Heart left ventricle (tissue), 16 donors: ENCODE data around the gene CLEC11A. TPM values are rescaled to one million over a fixed set of nuclear protein-coding genes. Genes with fewer than 3 reads are reported as not detected.
"Not testable (repeated sequence)": the region's sequence is repeated elsewhere in the genome, so short reads cannot be mapped to it uniquely, and the experiment has no call there.

Experiments
- ATAC-seq, 4 donors: fragments of 200-7000 bp; cut with Tn5 transposase; one replicate each; pipeline ENCODE4 v1.9.1; 2020 to 2022; ENCODE audit warnings: moderate library complexity in 4 of 4, mild to moderate bottlenecking in 3 of 4, moderate number of reproducible peaks in 1 of 4
- DNase-seq, 5 donors: peaks; one replicate each; pipeline ENCODE4 v3.0.0-alpha.2; 2020
- H3K27ac ChIP-seq, 12 donors: fragments of 200-600 bp; sonication (generic) in 4 of 12; one replicate each; pipeline versions ENCODE4 v1.5.0 to v1.8.0; 2016 to 2022; ENCODE audit warnings: mild to moderate bottlenecking in 2 of 12
- H3K27me3 ChIP-seq, 9 donors: fragments of 200-600 bp; sonication (generic) in 2 of 9; one replicate each; pipeline versions ENCODE4 v1.5.1 to v1.8.0; 2016 to 2022; ENCODE audit warnings: mild to moderate bottlenecking in 3 of 9
- H3K36me3 ChIP-seq, 9 donors: fragments of 200-600 bp; sonication (generic) in 2 of 9; one replicate each; pipeline versions ENCODE4 v1.5.0 to v1.8.0; 2018 to 2022; ENCODE audit warnings: mild to moderate bottlenecking in 2 of 9
- H3K4me1 ChIP-seq, 12 donors: fragments of 200-600 bp; sonication (generic) in 4 of 12; one replicate each; pipeline versions ENCODE4 v1.5.0 to v1.8.0; 2016 to 2022; ENCODE audit warnings: mild to moderate bottlenecking in 3 of 12
- H3K4me3 ChIP-seq, 12 donors: fragments of 200-600 bp; sonication (generic) in 4 of 12; one replicate each; pipeline versions ENCODE4 v1.5.0 to v1.8.0; 2017 to 2022; ENCODE audit warnings: mild to moderate bottlenecking in 9 of 12, moderate library complexity in 4 of 12
- H3K9me3 ChIP-seq, 12 donors: fragments of 200-600 bp; sonication (generic) in 4 of 12; one replicate each; pipeline versions ENCODE4 v1.5.0 to v1.8.0; 2016 to 2022; ENCODE audit warnings: mild to moderate bottlenecking in 1 of 12
- CTCF ChIP-seq, 12 donors: fragments of 200-600 bp; sonication (generic) in 4 of 12; IDR thresholded peaks; one replicate each; pipeline versions ENCODE4 v1.5.0 to v1.8.0; 2018 to 2022; ENCODE audit warnings: antibody characterized with exemption in 12 of 12, mild to moderate bottlenecking in 5 of 12
- POLR2A ChIP-seq, 2 donors: fragments of 450-650 bp; IDR thresholded peaks; one replicate each; pipeline ENCODE4 v1.6.1; 2017; ENCODE audit warnings: antibody characterized with exemption in 2 of 2, mild to moderate bottlenecking in 2 of 2, moderate library complexity in 2 of 2
- WGBS, 4 donors: extraction: QIAGEN DNeasy Blood & Tissue Kit in 2 of 4; methylation state at CpG; one replicate each; pipeline versions ENCODE4 v1.1.5 to v1.1.7; 2013 to 2018; 5-methylcytosine and 5-hydroxymethylcytosine counted together
- intact Hi-C, 10 donors: fragments of 100-400 bp; cut with DNase I; formaldehyde crosslinking; loops; one replicate each; pipeline versions ENCODE4 v1.11.1 to v1.14.2; 2022
- polyA plus RNA-seq, 2 donors: library from polyadenylated mRNA; stranded (reverse); fragments of 200-250 nt; gene quantifications; one replicate each; pipeline ENCODE4 v1.2.3, GENCODE V29; 2013
- total RNA-seq, 9 donors: library from RNA; depleted of rRNA in 2 of 9; stranded (reverse); fragments of >200 nt in 2 of 9; fragmentation: NEBNext Ultra II Directional in 3 of 9; extraction: Animal tissue kit (Norgen Biotek cat#: 25700) in 3 of 9; gene quantifications; one replicate each; pipeline versions ENCODE4 v1.1.0 to v1.2.4, GENCODE V29; 2016 to 2023
- donor health status: ischemic (EF 13 %, LVEDD 7.1; RV severe dilation, severe dysfunction).
- donor health status: healthy with polysubstance abuse.
- donor health status: DM: no; HTN: yes; CAD: no.
- donor health status: DM: no; HTN: no; CAD: no.
- donor health status: ischemic (EF 25% LVEDD 6.9; RV normal size, moderate dysfunction).
- donor health status: ischemic (EF 25% LVEDD 5.7; RV mildly dilated, moderate dysfunction).
- donor health status: healthy.
- donor health status: DM: yes; HTN: yes; CAD: no.
- donor health status: ischemic (EF 35%, LVEDD 5.7; RV mildly dilated, moderate dysfunction).
- donor health status: nonischemic (EF 11% LVEDD 7.7; RV severe dilation, severe dysfunction).
- donor health status: DM: yes; HTN: yes; CAD: no.
- donor health status: PGD.
- donor health status: ischemic (EF 29% LVEDD 5.4; RV normal size, mild dysfunction).
- donor health status: nonischemic (EF 23%, LVEDD 6.1; RV moderate dilation, normal function).

The CLEC11A gene
- total and polyA plus RNA-seq, 11 donors, result 2.4 to 16.6 (median 4.2) TPM

GRCh38 chr19:50741179-50741933 lies 18.2 kb downstream of the CLEC11A start:
- TF ChIP-seq POLR2A (IDR thresholded peaks at IDR 0.05) (no peak), CTCF (IDR thresholded peaks at IDR 0.05) (no peak)
- no peak overlapping the region for H3K27ac ChIP-seq
- no peaks in the 10 kb centered on the region for H3K4me1 ChIP-seq
- no peaks in the 10 kb centered on the region for H3K9me3 ChIP-seq
- intact Hi-C loops, result no loop called here
- H3K36me3 ChIP-seq, result no peaks in the 10 kb centered on the region
- DNase-seq, result no peak
- H3K4me3 ChIP-seq, result no peak overlapping the region
- WGBS, 4 donors, result 44 to 48% (median 45%) methylated on average over 18 of the region's 18 CpGs
- peaks cover 0 to 62% (median 16%) of the 10 kb centered on the region in 9 donors for H3K27me3 ChIP-seq
- no peak for ATAC-seq

GRCh38 chr19:50743537-50743936 lies 20.4 kb downstream of the CLEC11A start:
- no peak overlapping the region for H3K4me3 ChIP-seq
- no peaks in the 10 kb centered on the region for H3K36me3 ChIP-seq
- ATAC-seq (no peak), DNase-seq (no peak)
- intact Hi-C loops, result no loop called here
- H3K9me3 ChIP-seq, result no peaks in the 10 kb centered on the region
- H3K4me1 ChIP-seq, result no peaks in the 10 kb centered on the region
- TF ChIP-seq CTCF (IDR thresholded peaks at IDR 0.05) (no peak), POLR2A (IDR thresholded peaks at IDR 0.05) (no peak)
- WGBS, 4 donors, result 80 to 89% (median 85%) methylated on average over 6 of the region's 6 CpGs
- H3K27me3 ChIP-seq, result peaks cover 0 to 41% (median 16%) of the 10 kb centered on the region in 9 donors
- no peak overlapping the region for H3K27ac ChIP-seq

GRCh38 chr19:50745221-50745620 lies 22.1 kb downstream of the CLEC11A start:
- Histone ChIP-seq H3K9me3 (no peaks in the 10 kb centered on the region), H3K27ac (no peak overlapping the region), H3K36me3 (no peaks in the 10 kb centered on the region), H3K4me3 (no peak overlapping the region), H3K27me3 (peaks cover 0 to 30% (median 6%) of the 10 kb centered on the region in 9 donors), H3K4me1 (no peaks in the 10 kb centered on the region)
- no peak for ATAC-seq
- TF ChIP-seq CTCF (IDR thresholded peaks at IDR 0.05) (no peak), POLR2A (IDR thresholded peaks at IDR 0.05) (no peak)
- no peak for DNase-seq
- 80 to 84% (median 82%) methylated on average over 10 of the region's 10 CpGs for WGBS, 4 donors
- intact Hi-C loops, result no loop called here

GRCh38 chr19:50747141-50747540 lies 24.0 kb downstream of the CLEC11A start:
- ATAC-seq, DNase-seq, H3K27ac ChIP-seq, H3K9me3 ChIP-seq, intact Hi-C loops, H3K4me3 ChIP-seq, H3K36me3 ChIP-seq, H3K4me1 ChIP-seq: not testable (repeated sequence)
- H3K27me3 ChIP-seq, result peaks cover 0 to 17% (median 2%) of the 10 kb centered on the region in 9 donors
- 87 to 91% (median 89%) methylated on average over 14 of the region's 14 CpGs for WGBS, 4 donors

- TF ChIP-seq POLR2A (IDR thresholded peaks at IDR 0.05) (no peak), CTCF (IDR thresholded peaks at IDR 0.05) (no peak)
- Histone ChIP-seq H3K36me3 (no peaks in the 10 kb centered on the region), H3K4me1 (no peaks in the 10 kb centered on the region), H3K27me3 (peaks cover 0 to 26% (median 0%) of the 10 kb centered on the region in 9 donors), H3K27ac (no peak overlapping the region), H3K4me3 (no peak overlapping the region), H3K9me3 (no peaks in the 10 kb centered on the region)
- WGBS, 4 donors, result 47 to 56% (median 55%) methylated on average over 6 of the region's 6 CpGs
- intact Hi-C loops, result no loop called here
- ATAC-seq, result no peak
- DNase-seq, result no peak
Observed at GRCh38 chr19:50749490-50749889, 26.3 kb downstream of the CLEC11A start.
